Measurements from ENCODE around the gene PPP6R1. TPM values are rescaled to one million over a fixed set of nuclear protein-coding genes. Genes with fewer than 3 reads are reported as not detected.

PPP6R1 gene
- total RNA-seq, 1 donor from 2014 or later = 82.3 TPM

DNA sequence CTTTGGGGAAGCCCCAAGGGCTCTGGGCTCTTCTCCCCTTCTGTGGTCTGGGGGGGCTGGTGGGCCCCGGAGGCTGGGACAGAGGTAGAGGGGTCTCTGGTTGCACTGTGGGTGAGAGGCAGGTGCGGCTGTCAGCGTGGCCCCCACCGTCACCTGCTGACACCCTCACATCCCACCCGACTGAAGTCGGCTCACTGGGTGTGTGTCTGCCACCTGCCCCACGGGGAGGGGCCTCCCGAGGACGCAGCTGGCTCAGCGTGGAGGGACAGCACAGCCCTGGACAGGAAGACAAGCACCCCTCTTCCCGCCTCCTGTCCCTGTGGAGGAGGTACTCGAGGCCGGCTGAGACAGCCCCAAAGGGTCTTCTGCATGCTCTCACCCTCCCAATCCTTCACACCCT, 28.0 kb downstream of the PPP6R1 start:
- no peak overlapping the region for H3K4me3 Mint-ChIP-seq (ENCODE audit: unreplicated experiment)
- TF ChIP-seq, protein P1, sequence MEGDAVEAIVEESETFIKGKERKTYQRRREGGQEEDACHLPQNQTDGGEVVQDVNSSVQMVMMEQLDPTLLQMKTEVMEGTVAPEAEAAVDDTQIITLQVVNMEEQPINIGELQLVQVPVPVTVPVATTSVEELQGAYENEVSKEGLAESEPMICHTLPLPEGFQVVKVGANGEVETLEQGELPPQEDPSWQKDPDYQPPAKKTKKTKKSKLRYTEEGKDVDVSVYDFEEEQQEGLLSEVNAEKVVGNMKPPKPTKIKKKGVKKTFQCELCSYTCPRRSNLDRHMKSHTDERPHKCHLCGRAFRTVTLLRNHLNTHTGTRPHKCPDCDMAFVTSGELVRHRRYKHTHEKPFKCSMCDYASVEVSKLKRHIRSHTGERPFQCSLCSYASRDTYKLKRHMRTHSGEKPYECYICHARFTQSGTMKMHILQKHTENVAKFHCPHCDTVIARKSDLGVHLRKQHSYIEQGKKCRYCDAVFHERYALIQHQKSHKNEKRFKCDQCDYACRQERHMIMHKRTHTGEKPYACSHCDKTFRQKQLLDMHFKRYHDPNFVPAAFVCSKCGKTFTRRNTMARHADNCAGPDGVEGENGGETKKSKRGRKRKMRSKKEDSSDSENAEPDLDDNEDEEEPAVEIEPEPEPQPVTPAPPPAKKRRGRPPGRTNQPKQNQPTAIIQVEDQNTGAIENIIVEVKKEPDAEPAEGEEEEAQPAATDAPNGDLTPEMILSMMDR (IDR thresholded peaks at IDR 0.05; ENCODE audit: partially characterized antibody, unreplicated experiment) = no peak

DNA sequence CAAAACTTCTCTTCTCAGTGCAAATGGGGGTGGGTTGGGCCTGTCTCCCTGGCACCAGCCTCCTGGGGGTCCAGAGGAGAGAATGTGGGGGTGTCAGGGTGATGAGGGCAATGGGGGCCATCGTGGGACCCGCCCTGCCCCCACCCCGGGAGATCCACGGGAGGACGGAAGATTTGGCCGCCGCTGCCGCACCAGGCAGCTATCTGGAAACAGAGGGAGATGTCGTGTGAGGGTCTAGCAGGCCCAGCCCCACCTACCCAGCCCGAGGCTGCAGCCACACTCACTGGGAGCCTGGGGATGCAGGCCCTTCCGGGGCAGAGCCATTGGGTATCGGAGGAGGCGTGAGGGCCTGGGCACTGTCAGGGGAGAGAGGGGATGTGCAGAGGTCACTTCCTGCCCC, 28.5 kb downstream of the PPP6R1 start:
- no peak overlapping the region for H3K4me3 Mint-ChIP-seq (ENCODE audit: unreplicated experiment)
- no peak for DNase-seq
- H3K36me3 Mint-ChIP-seq (ENCODE audit: unreplicated experiment) = no peaks in the 10 kb centered on the region
- no peak overlapping the region for H3K27ac Mint-ChIP-seq (ENCODE audit: unreplicated experiment)
- peaks cover 6% of the 10 kb centered on the region for H3K9me3 Mint-ChIP-seq (ENCODE audit: unreplicated experiment)
- H3K4me1 Mint-ChIP-seq (ENCODE audit: low read depth, unreplicated experiment) = peaks cover 4% of the 10 kb centered on the region
- TF ChIP-seq, protein P1 (IDR thresholded peaks at IDR 0.05; ENCODE audit: partially characterized antibody, unreplicated experiment) = no peak
- H3K27me3 Mint-ChIP-seq (ENCODE audit: unreplicated experiment) = peaks cover 14% of the 10 kb centered on the region

More for the DNA sequence above, 28.0 kb downstream of the PPP6R1 start:
- H3K9me3 Mint-ChIP-seq (ENCODE audit: unreplicated experiment) = peaks cover 4% of the 10 kb centered on the region
- no peak overlapping the region for H3K27ac Mint-ChIP-seq (ENCODE audit: unreplicated experiment)
- peaks cover 12% of the 10 kb centered on the region for H3K27me3 Mint-ChIP-seq (ENCODE audit: unreplicated experiment)
- no peak for DNase-seq
- H3K4me1 Mint-ChIP-seq (ENCODE audit: low read depth, unreplicated experiment) = peaks cover 4% of the 10 kb centered on the region
- H3K36me3 Mint-ChIP-seq (ENCODE audit: unreplicated experiment) = no peaks in the 10 kb centered on the region

DNA sequence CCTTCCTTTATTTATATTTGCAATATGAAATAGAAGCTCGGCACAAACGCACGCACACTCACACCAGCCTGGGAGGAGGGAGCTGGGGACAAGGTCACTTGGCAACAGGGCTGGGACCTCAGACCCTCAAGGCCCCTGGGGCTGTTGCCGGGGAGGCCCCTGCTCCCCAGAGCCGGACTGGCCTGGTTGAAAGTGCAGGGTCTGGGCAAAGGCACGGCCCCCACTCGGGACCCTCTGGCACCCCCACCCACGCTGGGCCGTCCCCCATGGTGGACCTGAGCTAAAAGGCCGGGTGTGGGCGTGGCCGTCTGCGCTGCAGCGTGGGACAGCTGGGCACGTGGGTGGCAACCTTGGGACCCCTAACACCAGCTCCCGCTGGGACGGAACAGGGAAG, 29.0 kb downstream of the PPP6R1 start:
- no peak for DNase-seq
- Mint-ChIP-seq H3K4me3 (ENCODE audit: unreplicated experiment) (no peak overlapping the region), H3K36me3 (ENCODE audit: unreplicated experiment) (no peaks in the 10 kb centered on the region), H3K4me1 (ENCODE audit: low read depth, unreplicated experiment) (peaks cover 4% of the 10 kb centered on the region), H3K9me3 (ENCODE audit: unreplicated experiment) (peaks cover 6% of the 10 kb centered on the region), H3K27me3 (ENCODE audit: unreplicated experiment) (peaks cover 13% of the 10 kb centered on the region), H3K27ac (ENCODE audit: unreplicated experiment) (no peak overlapping the region)
- TF ChIP-seq, protein P1 (IDR thresholded peaks at IDR 0.05; ENCODE audit: partially characterized antibody, unreplicated experiment) = no peak

DNA sequence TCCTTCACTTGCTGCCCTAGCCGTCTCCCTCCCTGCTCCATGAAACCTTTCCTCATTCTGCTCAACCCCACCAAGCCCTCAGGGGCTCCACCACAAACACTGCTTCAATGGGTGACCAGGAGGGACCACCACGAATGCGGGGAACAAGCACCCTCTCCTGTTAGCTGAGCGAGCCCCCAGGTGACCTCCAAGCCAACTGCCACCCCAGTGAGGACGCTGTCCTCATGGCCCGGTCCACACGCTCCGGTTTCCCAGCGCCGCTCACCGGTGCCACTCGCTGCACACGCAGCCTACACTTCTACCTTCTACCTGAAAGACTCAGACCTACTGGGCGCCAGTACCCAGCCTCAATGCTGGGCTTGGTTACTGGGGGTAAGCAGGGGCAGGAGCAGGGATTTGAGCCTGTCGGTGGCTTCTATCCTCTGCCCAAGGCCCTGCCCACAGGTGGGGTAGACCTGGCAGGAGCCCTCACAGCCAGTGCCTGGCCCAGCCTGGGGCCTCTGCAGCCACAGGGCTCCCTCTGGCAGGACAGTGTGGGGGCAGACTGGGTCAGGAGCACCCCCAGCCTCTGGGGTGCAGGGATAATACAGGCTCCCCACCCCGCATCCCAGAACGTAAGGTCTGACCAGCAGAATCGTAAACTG, 29.6 kb downstream of the PPP6R1 start:
- Mint-ChIP-seq H3K9me3 (ENCODE audit: unreplicated experiment) (peaks cover 6% of the 10 kb centered on the region), H3K27me3 (ENCODE audit: unreplicated experiment) (peaks cover 13% of the 10 kb centered on the region), H3K36me3 (ENCODE audit: unreplicated experiment) (no peaks in the 10 kb centered on the region), H3K4me3 (ENCODE audit: unreplicated experiment) (no peak overlapping the region), H3K4me1 (ENCODE audit: low read depth, unreplicated experiment) (peaks cover 4% of the 10 kb centered on the region), H3K27ac (ENCODE audit: unreplicated experiment) (no peak overlapping the region)
- TF ChIP-seq, protein P1 (IDR thresholded peaks at IDR 0.05; ENCODE audit: partially characterized antibody, unreplicated experiment) = no peak
- DNase-seq = no peak

DNA sequence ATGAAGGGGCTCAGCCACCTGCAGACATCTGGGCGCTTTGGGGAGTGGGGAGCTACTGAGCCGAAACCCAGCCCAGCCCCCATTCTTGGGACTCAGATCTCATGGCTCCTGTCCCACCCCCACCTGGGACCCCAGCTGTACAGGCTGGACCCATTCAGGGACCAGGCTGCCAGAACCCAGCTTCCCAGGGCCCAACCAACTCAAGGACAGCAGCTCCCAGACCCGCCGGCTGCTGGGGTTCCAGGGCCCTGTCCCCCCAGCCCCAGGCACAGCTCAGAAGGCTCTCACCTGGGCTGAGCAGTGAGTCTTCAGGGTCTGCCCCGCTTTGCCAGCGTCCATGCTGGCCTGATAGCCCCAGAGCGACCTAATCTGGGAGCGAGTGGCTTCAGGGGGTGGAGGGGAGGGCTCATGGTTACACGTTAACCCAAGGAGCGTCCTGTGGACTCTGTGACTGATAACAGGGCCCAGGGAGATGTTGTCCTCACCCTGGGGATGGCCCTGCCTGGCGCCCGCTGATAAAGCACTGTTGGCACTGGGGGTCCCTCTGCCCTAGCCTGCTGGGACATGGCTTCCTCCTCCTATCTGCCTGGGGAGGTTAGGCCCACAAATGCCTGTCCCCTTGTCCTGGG, 30.3 kb downstream of the PPP6R1 start, which contains the start of gene TMEM86B:
TMEM86B (minus strand) TSS at position 361 of the 629 bp plus-strand sequence; CDS start at position 339, 22 bp downstream.
- no peak within 1 kb of the TSS for H3K27ac Mint-ChIP-seq (ENCODE audit: unreplicated experiment)

More for the DNA sequence above, 30.3 kb downstream of the PPP6R1 start, which contains the start of gene TMEM86B:
- no peaks in the 10 kb centered on the region for H3K36me3 Mint-ChIP-seq (ENCODE audit: unreplicated experiment)
- TF ChIP-seq, protein P1 (IDR thresholded peaks at IDR 0.05; ENCODE audit: partially characterized antibody, unreplicated experiment) = no peak
- peaks cover 6% of the 10 kb centered on the region for H3K9me3 Mint-ChIP-seq (ENCODE audit: unreplicated experiment)
- peaks cover 12% of the 10 kb centered on the region for H3K27me3 Mint-ChIP-seq (ENCODE audit: unreplicated experiment)
- peaks cover 4% of the 10 kb centered on the region for H3K4me1 Mint-ChIP-seq (ENCODE audit: low read depth, unreplicated experiment)
- H3K4me3 Mint-ChIP-seq (ENCODE audit: unreplicated experiment) = no peak within 1 kb of the TSS
- no peak for DNase-seq

Data from glutamatergic neuron (in vitro differentiated cells).